LNCAP (cell line): ENCODE measurements around the gene PHACTR2.

ENCODE experiments used
- CTCF ChIP-seq: fragments of 450-650 bp; IDR thresholded peaks from 2 replicates; pipeline ENCODE4 v1.5.1; 2017; ENCODE audit warnings: mild to moderate bottlenecking

Gene PHACTR2

GRCh38 chr6:143742955-143743255 lies 65.1 kb downstream of the PHACTR2 start:
- TF ChIP-seq CTCF: no peak

- TF ChIP-seq CTCF: no peak
Measured at GRCh38 chr6:143743301-143744166, 65.8 kb downstream of the PHACTR2 start.

GRCh38 chr6:143744551-143745165 lies 66.9 kb downstream of the PHACTR2 start:
- no peak for TF ChIP-seq CTCF

GRCh38 chr6:143745166-143746133 lies 67.7 kb downstream of the PHACTR2 start:
- TF ChIP-seq CTCF: no peak

- no peak for TF ChIP-seq CTCF
Measured at GRCh38 chr6:143746202-143747119, 68.7 kb downstream of the PHACTR2 start.

GRCh38 chr6:143747347-143747842 lies 69.6 kb downstream of the PHACTR2 start:
- no peak for TF ChIP-seq CTCF
